Measurements from ENCODE around the gene CACNA2D1.

The CACNA2D1 gene

DNA sequence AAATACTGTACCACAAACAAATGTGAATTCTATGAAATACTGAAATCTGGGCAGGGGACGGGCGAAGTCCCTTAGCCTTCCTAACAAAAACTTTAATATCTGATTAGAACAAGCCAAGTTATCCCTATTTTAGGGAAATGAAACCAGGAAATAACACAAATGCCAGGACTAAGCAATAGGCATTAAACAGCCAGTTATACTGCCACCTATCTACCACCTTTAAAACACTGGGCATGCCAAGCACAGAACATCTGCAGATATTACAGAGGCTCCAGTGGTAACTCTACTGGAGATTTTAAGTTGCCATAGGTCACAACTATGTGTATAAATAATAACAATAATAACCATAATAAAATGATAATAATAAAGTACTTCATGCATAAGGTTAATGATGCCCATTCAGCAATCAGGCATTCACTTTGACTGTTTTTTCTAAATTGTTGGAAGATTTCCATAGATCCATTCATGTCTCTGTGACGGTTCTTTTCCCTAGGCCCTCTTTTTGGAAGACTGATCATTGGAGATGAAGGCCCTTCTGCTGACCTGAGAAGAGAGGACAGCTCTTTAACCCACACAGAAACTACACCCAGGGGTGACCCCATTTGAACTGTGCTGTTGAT lies 195.7 kb downstream of the CACNA2D1 start:
- H3K4me3 ChIP-seq (ENCODE audit: low read depth, low read length): no peak overlapping the region
- TF ChIP-seq MYC (IDR thresholded peaks at IDR 0.05; ENCODE audit: low read depth, low read length) (no peak), POLR2A (IDR thresholded peaks at IDR 0.05; ENCODE audit: extremely low read depth, insufficient read length) (no peak)
- TF ChIP-seq, protein P1, sequence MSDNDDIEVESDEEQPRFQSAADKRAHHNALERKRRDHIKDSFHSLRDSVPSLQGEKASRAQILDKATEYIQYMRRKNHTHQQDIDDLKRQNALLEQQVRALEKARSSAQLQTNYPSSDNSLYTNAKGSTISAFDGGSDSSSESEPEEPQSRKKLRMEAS (IDR thresholded peaks at IDR 0.05; ENCODE audit: low read depth, low read length): no peak
- TF ChIP-seq, protein P2, sequence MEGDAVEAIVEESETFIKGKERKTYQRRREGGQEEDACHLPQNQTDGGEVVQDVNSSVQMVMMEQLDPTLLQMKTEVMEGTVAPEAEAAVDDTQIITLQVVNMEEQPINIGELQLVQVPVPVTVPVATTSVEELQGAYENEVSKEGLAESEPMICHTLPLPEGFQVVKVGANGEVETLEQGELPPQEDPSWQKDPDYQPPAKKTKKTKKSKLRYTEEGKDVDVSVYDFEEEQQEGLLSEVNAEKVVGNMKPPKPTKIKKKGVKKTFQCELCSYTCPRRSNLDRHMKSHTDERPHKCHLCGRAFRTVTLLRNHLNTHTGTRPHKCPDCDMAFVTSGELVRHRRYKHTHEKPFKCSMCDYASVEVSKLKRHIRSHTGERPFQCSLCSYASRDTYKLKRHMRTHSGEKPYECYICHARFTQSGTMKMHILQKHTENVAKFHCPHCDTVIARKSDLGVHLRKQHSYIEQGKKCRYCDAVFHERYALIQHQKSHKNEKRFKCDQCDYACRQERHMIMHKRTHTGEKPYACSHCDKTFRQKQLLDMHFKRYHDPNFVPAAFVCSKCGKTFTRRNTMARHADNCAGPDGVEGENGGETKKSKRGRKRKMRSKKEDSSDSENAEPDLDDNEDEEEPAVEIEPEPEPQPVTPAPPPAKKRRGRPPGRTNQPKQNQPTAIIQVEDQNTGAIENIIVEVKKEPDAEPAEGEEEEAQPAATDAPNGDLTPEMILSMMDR (IDR thresholded peaks at IDR 0.05; ENCODE audit: low read depth, low read length): peak; percentile 57
- peak; percentile 35 for DNase-seq (ENCODE audit: low read depth)

DNA sequence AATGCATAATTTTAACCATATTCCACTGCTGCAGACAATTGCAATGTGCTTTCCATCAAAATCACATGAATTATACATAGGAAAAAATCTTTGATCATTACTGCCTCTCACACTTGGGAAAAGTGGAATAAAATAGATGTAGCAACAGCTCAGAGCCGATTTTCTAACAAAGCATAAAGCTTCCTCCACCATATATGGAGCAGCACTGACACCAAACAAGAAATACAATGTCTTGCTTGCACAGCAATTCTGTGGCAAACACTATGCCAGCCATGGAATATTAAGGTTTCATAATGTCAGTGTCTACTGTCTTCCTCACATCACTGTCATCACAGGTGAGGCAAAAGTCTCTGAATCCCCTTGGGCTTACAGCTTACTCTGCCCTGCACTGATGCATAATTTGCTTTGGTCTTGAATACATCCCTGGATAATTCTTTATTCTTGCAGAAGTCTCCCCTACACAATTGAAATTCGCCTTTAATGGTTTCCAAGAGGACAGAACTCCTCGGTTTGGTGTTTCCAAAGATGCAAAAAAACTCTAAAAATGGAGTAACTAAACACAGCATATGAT lies 198.5 kb downstream of the CACNA2D1 start:
- no peak overlapping the region for H3K4me3 ChIP-seq (ENCODE audit: low read depth, low read length)
- TF ChIP-seq, protein P1 (IDR thresholded peaks at IDR 0.05; ENCODE audit: low read depth, low read length): no peak
- TF ChIP-seq, protein P2 (IDR thresholded peaks at IDR 0.05; ENCODE audit: low read depth, low read length): no peak
- TF ChIP-seq MYC (IDR thresholded peaks at IDR 0.05; ENCODE audit: low read depth, low read length): no peak
- no peak for TF ChIP-seq POLR2A (IDR thresholded peaks at IDR 0.05; ENCODE audit: extremely low read depth, insufficient read length)
- DNase-seq (ENCODE audit: low read depth): no peak

DNA sequence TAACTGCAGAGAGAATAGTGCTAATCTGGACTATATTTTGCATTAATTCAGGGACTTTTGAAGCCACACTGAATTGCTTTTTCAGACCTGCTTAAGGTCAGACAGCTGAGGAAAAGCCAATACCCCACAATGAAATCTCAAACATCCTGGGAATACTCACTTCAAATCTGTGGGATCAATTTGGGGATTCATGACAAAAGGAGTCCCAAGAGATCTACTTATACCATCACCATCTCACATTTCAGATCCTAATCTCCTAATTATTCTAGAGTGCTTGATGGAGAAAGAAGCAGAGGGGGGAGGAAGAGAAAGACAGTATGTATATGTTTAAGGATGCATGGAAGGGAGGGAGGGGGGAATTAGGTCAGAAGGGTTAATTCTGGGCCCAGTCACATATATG lies 202.2 kb downstream of the CACNA2D1 start:
- DNase-seq (ENCODE audit: low read depth): no peak
- no peak overlapping the region for H3K4me3 ChIP-seq (ENCODE audit: low read depth, low read length)
- TF ChIP-seq POLR2A (IDR thresholded peaks at IDR 0.05; ENCODE audit: extremely low read depth, insufficient read length) (no peak), MYC (IDR thresholded peaks at IDR 0.05; ENCODE audit: low read depth, low read length) (no peak)
- TF ChIP-seq, protein P1 (IDR thresholded peaks at IDR 0.05; ENCODE audit: low read depth, low read length): no peak
- TF ChIP-seq, protein P2 (IDR thresholded peaks at IDR 0.05; ENCODE audit: low read depth, low read length): no peak

DNA sequence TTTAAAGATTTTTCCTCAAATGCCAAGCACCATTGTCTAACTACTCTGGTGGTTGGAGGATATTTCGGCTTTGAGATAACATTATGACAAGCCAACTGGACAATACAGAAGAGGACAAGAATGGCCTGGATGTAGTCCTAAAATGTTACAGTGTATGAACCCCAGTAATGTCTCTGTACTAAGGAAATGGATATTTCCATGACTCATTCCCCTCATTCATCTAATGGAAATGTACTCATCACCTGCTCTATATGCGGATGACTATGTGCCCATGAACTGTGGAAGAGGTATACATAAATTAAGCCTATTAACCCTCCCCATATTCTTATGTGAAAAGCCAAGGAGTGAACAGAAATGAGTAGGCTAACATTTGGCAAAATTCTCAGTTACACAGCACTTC lies 207.9 kb downstream of the CACNA2D1 start:
- DNase-seq (ENCODE audit: low read depth): no peak
- TF ChIP-seq MYC (IDR thresholded peaks at IDR 0.05; ENCODE audit: low read depth, low read length) (no peak), POLR2A (IDR thresholded peaks at IDR 0.05; ENCODE audit: extremely low read depth, insufficient read length) (no peak)
- TF ChIP-seq, protein P2 (IDR thresholded peaks at IDR 0.05; ENCODE audit: low read depth, low read length): no peak
- TF ChIP-seq, protein P1 (IDR thresholded peaks at IDR 0.05; ENCODE audit: low read depth, low read length): no peak

DNA sequence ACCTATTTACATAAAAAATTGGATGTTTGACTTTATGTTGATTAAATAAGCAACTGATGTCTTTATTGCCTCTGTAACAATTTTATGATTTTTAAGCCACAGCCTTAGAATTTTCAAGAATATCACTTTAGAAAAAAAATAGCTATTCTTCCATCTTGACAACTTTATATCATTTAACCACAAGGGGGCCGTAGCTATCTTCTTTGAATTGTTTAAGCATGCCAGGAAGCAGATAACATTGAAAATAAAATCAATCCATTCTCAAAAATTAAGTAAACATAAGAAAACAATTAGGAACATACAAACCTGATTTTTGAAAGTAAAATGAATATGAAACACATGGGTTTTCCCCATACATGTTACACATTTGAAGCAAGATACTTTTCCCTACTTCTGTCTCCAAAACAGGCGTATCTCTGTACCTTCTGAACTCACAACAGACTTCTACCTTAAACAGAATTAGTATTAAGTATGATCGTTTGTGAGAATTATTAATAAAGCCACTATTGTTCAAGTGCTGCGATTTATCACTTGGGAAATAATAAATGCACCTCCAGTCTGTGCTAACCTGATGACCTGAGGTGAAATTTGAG lies 209.0 kb downstream of the CACNA2D1 start:
- DNase-seq (ENCODE audit: low read depth): peak; percentile 57
- no peak overlapping the region for H3K4me3 ChIP-seq (ENCODE audit: low read depth, low read length)
- no peak for TF ChIP-seq POLR2A (IDR thresholded peaks at IDR 0.05; ENCODE audit: extremely low read depth, insufficient read length)
- TF ChIP-seq, protein P2 (IDR thresholded peaks at IDR 0.05; ENCODE audit: low read depth, low read length): peak; percentile 35
- TF ChIP-seq, protein P1 (IDR thresholded peaks at IDR 0.05; ENCODE audit: low read depth, low read length): no peak

More for the DNA sequence above, 207.9 kb downstream of the CACNA2D1 start:
- H3K4me3 ChIP-seq (ENCODE audit: low read depth, low read length): no peak overlapping the region
